Osteocyte (in vitro differentiated cells): ENCODE data around the gene LRRK1. TPM values are rescaled to one million over a fixed set of nuclear protein-coding genes. Genes with fewer than 3 reads are reported as not detected.

ENCODE experiments used
- DNase-seq: peaks from one replicate; pipeline ENCODE4 v3.0.0; 2021; ENCODE audit warnings: mixed read lengths; ENCODE audit not compliant: unreplicated experiment; ENCODE audit errors: extremely low spot score
- H3K27ac Mint-ChIP-seq: one replicate; pipeline ENCODE4 v1.8.0; 2021; ENCODE audit warnings: mild to moderate bottlenecking, mixed read lengths; ENCODE audit not compliant: unreplicated experiment
- H3K27me3 Mint-ChIP-seq: one replicate; pipeline ENCODE4 v1.8.0; 2021; ENCODE audit warnings: mixed read lengths; ENCODE audit not compliant: unreplicated experiment
- H3K36me3 Mint-ChIP-seq: one replicate; pipeline ENCODE4 v1.8.0; 2021; ENCODE audit warnings: mixed read lengths; ENCODE audit not compliant: unreplicated experiment
- H3K4me1 Mint-ChIP-seq: one replicate; pipeline ENCODE4 v1.8.0; 2021; ENCODE audit warnings: mixed read lengths; ENCODE audit not compliant: unreplicated experiment
- H3K4me3 Mint-ChIP-seq: one replicate; pipeline ENCODE4 v1.8.0; 2021; ENCODE audit warnings: mild to moderate bottlenecking, moderate library complexity, mixed read lengths; ENCODE audit not compliant: unreplicated experiment
- H3K9me3 Mint-ChIP-seq: one replicate; pipeline ENCODE4 v1.8.0; 2021; ENCODE audit warnings: mixed read lengths; ENCODE audit not compliant: unreplicated experiment
- total RNA-seq: library from RNA; stranded (reverse); gene quantifications from 2 replicates; pipeline ENCODE4 v1.2.1, GENCODE V29; 2021
- TF ChIP-seq, protein P1 (sequence below): fragments of 200-600 bp; sonication (generic); IDR thresholded peaks from 2 replicates; pipeline ENCODE4 v1.5.0; 2021; ENCODE audit warnings: antibody characterized with exemption, mild to moderate bottlenecking, moderate library complexity

LRRK1 gene
- total RNA-seq, 1 donor from 2014 or later = 10.8 TPM

- TF ChIP-seq, protein P1, sequence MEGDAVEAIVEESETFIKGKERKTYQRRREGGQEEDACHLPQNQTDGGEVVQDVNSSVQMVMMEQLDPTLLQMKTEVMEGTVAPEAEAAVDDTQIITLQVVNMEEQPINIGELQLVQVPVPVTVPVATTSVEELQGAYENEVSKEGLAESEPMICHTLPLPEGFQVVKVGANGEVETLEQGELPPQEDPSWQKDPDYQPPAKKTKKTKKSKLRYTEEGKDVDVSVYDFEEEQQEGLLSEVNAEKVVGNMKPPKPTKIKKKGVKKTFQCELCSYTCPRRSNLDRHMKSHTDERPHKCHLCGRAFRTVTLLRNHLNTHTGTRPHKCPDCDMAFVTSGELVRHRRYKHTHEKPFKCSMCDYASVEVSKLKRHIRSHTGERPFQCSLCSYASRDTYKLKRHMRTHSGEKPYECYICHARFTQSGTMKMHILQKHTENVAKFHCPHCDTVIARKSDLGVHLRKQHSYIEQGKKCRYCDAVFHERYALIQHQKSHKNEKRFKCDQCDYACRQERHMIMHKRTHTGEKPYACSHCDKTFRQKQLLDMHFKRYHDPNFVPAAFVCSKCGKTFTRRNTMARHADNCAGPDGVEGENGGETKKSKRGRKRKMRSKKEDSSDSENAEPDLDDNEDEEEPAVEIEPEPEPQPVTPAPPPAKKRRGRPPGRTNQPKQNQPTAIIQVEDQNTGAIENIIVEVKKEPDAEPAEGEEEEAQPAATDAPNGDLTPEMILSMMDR = no peak
- no peak for DNase-seq
- Mint-ChIP-seq H3K9me3 (no peaks in the 10 kb centered on the region), H3K4me1 (peaks cover 16% of the 10 kb centered on the region), H3K27me3 (no peaks in the 10 kb centered on the region), H3K27ac (peak overlapping the region; percentile 64), H3K4me3 (no peak overlapping the region), H3K36me3 (no peaks in the 10 kb centered on the region)
Measured at GRCh38 chr15:101105059-101105891, 186.1 kb downstream of the LRRK1 start.

DNA sequence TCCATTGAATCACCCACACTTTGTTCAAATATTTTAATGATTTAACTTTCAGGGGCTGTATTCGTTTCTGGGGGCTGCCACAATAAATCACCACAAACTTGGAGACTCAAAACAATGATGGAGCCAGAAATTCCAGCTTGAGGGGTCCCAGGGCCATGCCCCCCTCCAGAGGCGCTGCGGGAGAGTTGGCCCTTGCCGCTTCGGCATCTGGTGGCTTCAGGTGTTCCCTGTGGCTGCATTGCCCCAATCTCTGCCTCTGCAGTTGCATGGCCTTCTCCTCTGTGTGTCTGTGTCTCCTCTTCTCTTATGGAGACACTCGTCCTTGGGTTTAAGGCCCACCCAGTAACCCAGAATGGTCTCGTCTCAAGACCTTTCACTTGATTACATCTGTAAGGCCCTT lies 187.9 kb downstream of the LRRK1 start:
- Mint-ChIP-seq H3K27me3 (no peaks in the 10 kb centered on the region), H3K4me3 (no peak overlapping the region), H3K36me3 (no peaks in the 10 kb centered on the region), H3K4me1 (peaks cover 16% of the 10 kb centered on the region), H3K27ac (no peak overlapping the region), H3K9me3 (no peaks in the 10 kb centered on the region)
- no peak for DNase-seq
- TF ChIP-seq, protein P1 = no peak

- H3K36me3 Mint-ChIP-seq = no peaks in the 10 kb centered on the region
- H3K9me3 Mint-ChIP-seq = no peaks in the 10 kb centered on the region
- TF ChIP-seq, protein P1 = no peak
- no peak overlapping the region for H3K27ac Mint-ChIP-seq
- H3K27me3 Mint-ChIP-seq = no peaks in the 10 kb centered on the region
- H3K4me1 Mint-ChIP-seq = peaks cover 16% of the 10 kb centered on the region
- no peak for DNase-seq
- no peak overlapping the region for H3K4me3 Mint-ChIP-seq
Measured at GRCh38 chr15:101107625-101108460, 188.7 kb downstream of the LRRK1 start.

GRCh38 chr15:101108461-101108775 lies 189.3 kb downstream of the LRRK1 start:
- Mint-ChIP-seq H3K9me3 (no peaks in the 10 kb centered on the region), H3K4me1 (peaks cover 16% of the 10 kb centered on the region), H3K27ac (no peak overlapping the region), H3K36me3 (no peaks in the 10 kb centered on the region), H3K4me3 (no peak overlapping the region), H3K27me3 (no peaks in the 10 kb centered on the region)
- DNase-seq = no peak
- TF ChIP-seq, protein P1 = no peak

DNA sequence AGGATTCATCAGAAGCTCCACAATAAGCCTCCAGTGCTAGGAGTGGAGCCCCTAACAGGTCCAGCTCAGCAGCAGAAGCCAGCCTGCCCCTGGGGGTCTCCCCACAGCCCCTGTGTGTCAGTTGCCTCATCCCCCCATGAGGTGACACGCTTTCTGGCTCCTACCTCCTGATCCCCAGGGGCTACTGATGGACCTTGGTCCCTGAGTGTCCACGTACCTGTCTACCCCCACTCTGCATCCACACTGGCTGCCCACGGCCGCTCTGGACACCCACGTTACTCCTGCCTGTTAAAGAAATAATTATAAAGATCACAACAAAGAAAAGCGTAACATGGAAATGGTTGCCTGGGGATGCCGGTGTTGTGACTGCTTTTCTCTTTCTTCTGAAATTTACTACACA lies 189.6 kb downstream of the LRRK1 start:
- Mint-ChIP-seq H3K27ac (no peak overlapping the region), H3K27me3 (no peaks in the 10 kb centered on the region), H3K36me3 (no peaks in the 10 kb centered on the region), H3K4me3 (no peak overlapping the region), H3K4me1 (peaks cover 16% of the 10 kb centered on the region), H3K9me3 (no peaks in the 10 kb centered on the region)
- TF ChIP-seq, protein P1 = no peak
- no peak for DNase-seq
